ENCODE data around the gene MCL1.
"Not testable (repeated sequence)": the region's sequence is repeated elsewhere in the genome, so short reads cannot be mapped to it uniquely, and the experiment has no call there.

GRCh38 chr1:150580966-150581365 is 1.6 kb upstream of the MCL1 start:
- not testable (repeated sequence) for TF ChIP-seq ZFP30 (CRISPR knock-in tag; IDR thresholded peaks at IDR 0.05); CSRNP3 (CRISPR knock-in tag; IDR thresholded peaks at IDR 0.05); PATZ1 (CRISPR knock-in tag; IDR thresholded peaks at IDR 0.05; ENCODE audit: borderline replicate concordance)
